Aorta (tissue), 5 donors: Measurements from ENCODE around the gene NFILZ. TPM values are rescaled to one million over a fixed set of nuclear protein-coding genes. Genes with fewer than 3 reads are reported as not detected.
A peak's percentile ranks its signal among the peaks of the same experiment; 100 is the strongest.

ENCODE experiments used
- ATAC-seq: fragments of 200-7000 bp; cut with Tn5 transposase; one replicate; pipeline ENCODE4 v1.9.1; 2022; ENCODE audit warnings: moderate library complexity; ENCODE audit not compliant: low FRiP score
- DNase-seq, 2 donors: peaks; one replicate each; pipeline ENCODE4 v3.0.0-alpha.2; 2020
- H3K27ac ChIP-seq, 2 donors: one replicate each; pipeline ENCODE4 v1.5.1; 2013; ENCODE audit warnings: low read length in 2 of 2, mild to moderate bottlenecking in 2 of 2, moderate library complexity in 2 of 2, control low read depth in 1 of 2, inconsistent platforms in 1 of 2, low read depth in 1 of 2
- H3K27me3 ChIP-seq, 2 donors: one replicate each; pipeline ENCODE4 v1.6.1; 2013; ENCODE audit warnings: control low read depth in 1 of 2, low read length in 1 of 2, mild to moderate bottlenecking in 1 of 2, moderate library complexity in 1 of 2; ENCODE audit not compliant: insufficient read depth in 2 of 2, control insufficient read depth in 1 of 2
- H3K36me3 ChIP-seq, 2 donors: one replicate each; pipeline ENCODE4 v1.6.1; 2013; ENCODE audit warnings: control low read depth in 1 of 2, low read length in 1 of 2, mild to moderate bottlenecking in 1 of 2; ENCODE audit not compliant: insufficient read depth in 2 of 2, control insufficient read depth in 1 of 2
- H3K4me1 ChIP-seq, 2 donors: one replicate each; pipeline ENCODE4 v1.6.1; 2013; ENCODE audit warnings: low read length in 2 of 2, control low read depth in 1 of 2, mild to moderate bottlenecking in 1 of 2, moderate library complexity in 1 of 2; ENCODE audit not compliant: insufficient read depth in 2 of 2, control insufficient read depth in 1 of 2
- H3K4me3 ChIP-seq, 2 donors: one replicate each; pipeline ENCODE4 v1.5.1; 2013; ENCODE audit warnings: low read length in 2 of 2, control low read depth in 1 of 2, mild to moderate bottlenecking in 1 of 2
- H3K9me3 ChIP-seq: one replicate; pipeline ENCODE4 v1.6.1; 2013; ENCODE audit warnings: mild to moderate bottlenecking, low read length; ENCODE audit not compliant: control insufficient read depth
- WGBS, 2 donors: extraction: QIAGEN DNeasy Blood & Tissue Kit; methylation state at CpG; one replicate each; pipeline ENCODE4 v1.1.7; 2013; 5-methylcytosine and 5-hydroxymethylcytosine counted together
- intact Hi-C, 2 donors: fragments of 100-400 bp; cut with DNase I; formaldehyde crosslinking; loops; one replicate each; pipeline versions ENCODE4 v1.14.2 to v1.15.0; 2022
- polyA plus RNA-seq, 2 donors: library from polyadenylated mRNA; stranded (reverse); fragments of 200-250 nt; gene quantifications; one replicate each; pipeline ENCODE4 v1.2.3, GENCODE V29; 2013
- total RNA-seq, 2 donors: library from RNA; stranded (reverse); fragmentation: NEBNext Ultra II Directional; extraction: Animal tissue kit (Norgen Biotek cat#: 25700); gene quantifications; one replicate each; pipeline ENCODE4 v1.2.1, GENCODE V29; 2021
- donor health status: healthy with polysubstance abuse.
- donor health status: Bipolar disorder and iron deficiency.
- donor health status: DM: no; HTN: no; CAD: no.
- donor health status: DM: no; HTN: no; CAD: no.
- donor health status: DM: yes; HTN: yes; CAD: no.

Gene NFILZ
- total and polyA plus RNA-seq, 4 donors = not detected

GRCh38 chr19:8595651-8596050 is 34.8 kb upstream of the NFILZ start:
- Histone ChIP-seq H3K27me3 (no peaks in the 10 kb centered on the region), H3K9me3 (no peaks in the 10 kb centered on the region), H3K27ac (no peak overlapping the region), H3K4me3 (no peak overlapping the region), H3K4me1 (no peaks in the 10 kb centered on the region), H3K36me3 (no peaks in the 10 kb centered on the region)
- DNase-seq (no peak), ATAC-seq (no peak)
- intact Hi-C loops = no loop called here
- 67 to 80% methylated on average over 15 of the region's 15 CpGs for WGBS, 2 donors

GRCh38 chr19:8596168-8596567 is 34.3 kb upstream of the NFILZ start:
- no peak overlapping the region for H3K27ac ChIP-seq
- peaks cover 0 to 3% of the 10 kb centered on the region in 2 donors for H3K36me3 ChIP-seq
- intact Hi-C loops = no loop called here
- no peak overlapping the region for H3K4me3 ChIP-seq
- DNase-seq = no peak
- no peaks in the 10 kb centered on the region for H3K27me3 ChIP-seq
- ATAC-seq = no peak
- WGBS, 2 donors = 78 to 83% methylated on average over 20 to 23 of the region's 23 CpGs
- H3K9me3 ChIP-seq = no peaks in the 10 kb centered on the region
- no peaks in the 10 kb centered on the region for H3K4me1 ChIP-seq

- Histone ChIP-seq H3K4me3 (no peak overlapping the region), H3K36me3 (peaks cover 5 to 8% of the 10 kb centered on the region in 2 donors), H3K4me1 (no peaks in the 10 kb centered on the region), H3K27ac (no peak overlapping the region), H3K27me3 (no peaks in the 10 kb centered on the region), H3K9me3 (no peaks in the 10 kb centered on the region)
- no peak for ATAC-seq
- DNase-seq = no peak
- WGBS, 2 donors = 97 to 100% methylated on average over 2 of the region's 2 CpGs
- intact Hi-C loops = no loop called here
These were observed 30.4 kb upstream of the NFILZ start for GRCh38 chr19:8600064-8600463.

GRCh38 chr19:8600816-8601215 is 29.6 kb upstream of the NFILZ start:
- Histone ChIP-seq H3K27me3 (no peaks in the 10 kb centered on the region), H3K9me3 (no peaks in the 10 kb centered on the region), H3K36me3 (peaks cover 5 to 9% of the 10 kb centered on the region in 2 donors), H3K4me3 (no peak overlapping the region), H3K27ac (no peak overlapping the region), H3K4me1 (no peaks in the 10 kb centered on the region)
- WGBS, 2 donors = 94 to 95% methylated on average over 16 of the region's 16 CpGs
- intact Hi-C loops = no loop called here
- DNase-seq = no peak
- no peak for ATAC-seq

- no peak for ATAC-seq
- Histone ChIP-seq H3K36me3 (peaks cover 5 to 9% of the 10 kb centered on the region in 2 donors), H3K27ac (no peak overlapping the region), H3K27me3 (no peaks in the 10 kb centered on the region), H3K4me1 (no peaks in the 10 kb centered on the region), H3K4me3 (no peak overlapping the region), H3K9me3 (no peaks in the 10 kb centered on the region)
- DNase-seq = no peak
- 93 to 96% methylated on average over 5 of the region's 5 CpGs for WGBS, 2 donors
- intact Hi-C loops = no loop called here
These were observed 28.6 kb upstream of the NFILZ start for GRCh38 chr19:8601796-8602195.

- 96% methylated on average over 17 of the region's 17 CpGs for WGBS, 2 donors
- Histone ChIP-seq H3K27me3 (no peaks in the 10 kb centered on the region), H3K9me3 (no peaks in the 10 kb centered on the region), H3K4me3 (no peak overlapping the region), H3K36me3 (peaks cover 5 to 9% of the 10 kb centered on the region in 2 donors), H3K27ac (no peak overlapping the region), H3K4me1 (no peaks in the 10 kb centered on the region)
- intact Hi-C loops = no loop called here
- DNase-seq = no peak
- no peak for ATAC-seq
These were observed 24.9 kb upstream of the NFILZ start for GRCh38 chr19:8605514-8605913.

- Histone ChIP-seq H3K27ac (no peak overlapping the region), H3K4me3 (no peak overlapping the region), H3K36me3 (peaks cover 3 to 5% of the 10 kb centered on the region in 2 donors), H3K27me3 (no peaks in the 10 kb centered on the region), H3K4me1 (no peaks in the 10 kb centered on the region), H3K9me3 (no peaks in the 10 kb centered on the region)
- WGBS, 2 donors = 0 to 3% methylated on average over 4 of the region's 4 CpGs
- intact Hi-C loops = no loop called here
- peak; percentile 89 to 90 for DNase-seq
- peak; percentile 62 for ATAC-seq
These were observed 23.0 kb upstream of the NFILZ start for GRCh38 chr19:8607386-8607785.

- DNase-seq (no peak), ATAC-seq (no peak)
- Histone ChIP-seq H3K9me3 (no peaks in the 10 kb centered on the region), H3K27ac (peak overlapping the region in 1 of 2 donors; percentile 82), H3K27me3 (no peaks in the 10 kb centered on the region), H3K4me1 (no peaks in the 10 kb centered on the region), H3K4me3 (peak overlapping the region; percentile 67 to 81), H3K36me3 (peaks cover 0 to 3% of the 10 kb centered on the region in 2 donors)
- intact Hi-C loops = no loop called here
- 10 to 14% methylated on average over 5 of the region's 5 CpGs for WGBS, 2 donors
These were observed 21.5 kb upstream of the NFILZ start for GRCh38 chr19:8608941-8609278.

- Histone ChIP-seq H3K27ac (peak overlapping the region in 1 of 2 donors; percentile 82), H3K4me3 (peak overlapping the region; percentile 67 to 81), H3K4me1 (no peaks in the 10 kb centered on the region), H3K36me3 (peaks cover 0 to 3% of the 10 kb centered on the region in 2 donors), H3K9me3 (no peaks in the 10 kb centered on the region), H3K27me3 (no peaks in the 10 kb centered on the region)
- WGBS, 2 donors = 0 to 3% methylated on average over 40 to 47 of the region's 47 CpGs
- intact Hi-C loops = no loop called here
- ATAC-seq (peak; percentile 71), DNase-seq (peak; percentile 89 to 90)
These were observed 21.0 kb upstream of the NFILZ start for GRCh38 chr19:8609279-8610040.
